HG02870 (cell line): ENCODE data around the gene TGFBR3.

Experiments
- ATAC-seq: cut with Tn5 transposase; IDR thresholded peaks from one replicate; pipeline ENCODE4 v1.9.1; 2021; ENCODE audit warnings: mild to moderate bottlenecking, moderate library complexity; ENCODE audit not compliant: unreplicated experiment

The TGFBR3 gene

DNA sequence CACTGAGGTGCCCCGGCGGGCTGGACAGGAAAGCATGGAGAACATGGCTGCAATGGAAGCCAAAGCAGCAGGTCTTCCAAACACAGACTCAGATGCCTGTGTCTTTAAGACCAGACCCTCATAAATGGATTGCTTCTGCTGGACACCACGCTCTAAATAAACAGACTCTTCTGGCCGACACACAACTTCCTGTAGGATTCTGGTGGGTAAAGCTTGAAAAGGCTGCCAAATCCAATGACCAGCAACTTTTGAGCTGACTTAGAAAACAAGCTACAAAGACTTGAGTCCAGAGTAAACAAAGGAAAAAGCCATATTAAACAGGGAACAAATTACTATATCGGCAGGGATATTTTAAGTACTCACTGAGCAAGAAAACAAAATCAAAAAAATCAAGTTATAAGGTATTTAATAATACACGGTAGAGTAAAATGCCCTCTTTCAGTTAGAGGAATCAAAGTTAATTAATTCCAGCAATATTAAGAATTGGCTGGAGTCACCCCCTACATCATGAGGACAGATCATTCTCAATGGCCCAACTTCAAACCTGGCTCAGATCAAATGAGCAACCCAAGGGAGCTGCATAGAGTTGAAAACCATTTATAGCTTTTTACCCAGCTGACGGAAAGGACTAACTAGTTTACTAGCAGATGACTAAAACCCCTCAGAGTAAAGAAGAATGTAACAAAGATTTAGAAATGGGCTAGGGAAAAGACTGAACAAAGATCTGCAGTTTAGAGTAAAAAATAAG lies 102.4 kb downstream of the TGFBR3 start:
- no peak for ATAC-seq

DNA sequence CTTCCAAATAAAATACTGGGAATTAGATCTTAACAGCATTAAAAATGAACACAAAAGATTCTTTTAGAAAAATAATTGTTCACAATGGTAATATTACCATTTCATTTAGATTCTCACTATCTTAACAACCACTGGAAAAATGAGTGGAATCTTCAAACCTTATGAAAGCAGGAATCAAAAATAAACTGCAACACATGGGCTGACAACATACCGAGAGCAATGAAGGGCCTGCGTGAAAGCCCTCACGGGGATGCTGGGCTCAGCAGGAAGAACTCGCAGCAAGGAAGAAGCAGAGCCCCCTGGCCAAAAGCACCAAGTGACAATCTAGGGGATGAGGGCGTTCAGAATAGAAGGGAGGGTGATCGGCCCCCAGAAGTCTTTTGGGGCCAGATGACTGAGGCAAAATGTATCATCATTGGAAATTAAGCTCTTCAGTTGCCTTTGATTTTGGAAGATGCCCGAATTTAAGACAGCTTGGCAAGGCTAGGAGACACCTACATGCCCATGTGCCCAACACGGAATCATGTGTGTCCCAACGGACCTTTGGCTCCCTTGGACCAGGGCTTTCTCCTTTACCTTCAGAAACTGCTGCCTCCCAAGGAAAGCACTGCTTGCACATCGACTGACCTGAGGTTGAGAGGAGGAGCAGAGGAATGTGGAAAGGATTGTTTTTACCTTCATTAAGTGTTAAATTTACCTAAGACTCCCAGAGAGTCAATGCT lies 103.9 kb downstream of the TGFBR3 start:
- ATAC-seq: no peak

DNA sequence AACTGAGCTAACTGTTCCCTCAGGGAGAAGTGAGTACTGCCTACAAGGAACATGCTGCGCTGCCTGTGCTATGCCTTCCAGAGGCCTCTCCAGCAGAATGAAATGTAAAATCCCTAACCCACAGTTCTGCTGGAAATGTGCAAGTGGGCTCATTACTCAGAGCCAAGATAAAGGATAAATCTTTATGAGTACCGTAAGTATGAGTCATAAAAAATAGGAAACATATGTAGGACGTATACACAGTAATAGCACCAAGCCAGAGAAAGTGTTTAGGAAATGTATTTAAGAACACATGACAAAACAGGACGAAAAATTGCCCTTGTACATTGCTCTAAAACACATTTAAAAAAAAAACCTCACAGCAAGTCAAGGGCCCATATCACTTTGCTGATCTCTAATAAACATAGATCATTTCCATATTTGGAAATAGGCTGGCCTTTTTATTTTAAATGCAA lies 104.6 kb downstream of the TGFBR3 start:
- no peak for ATAC-seq

DNA sequence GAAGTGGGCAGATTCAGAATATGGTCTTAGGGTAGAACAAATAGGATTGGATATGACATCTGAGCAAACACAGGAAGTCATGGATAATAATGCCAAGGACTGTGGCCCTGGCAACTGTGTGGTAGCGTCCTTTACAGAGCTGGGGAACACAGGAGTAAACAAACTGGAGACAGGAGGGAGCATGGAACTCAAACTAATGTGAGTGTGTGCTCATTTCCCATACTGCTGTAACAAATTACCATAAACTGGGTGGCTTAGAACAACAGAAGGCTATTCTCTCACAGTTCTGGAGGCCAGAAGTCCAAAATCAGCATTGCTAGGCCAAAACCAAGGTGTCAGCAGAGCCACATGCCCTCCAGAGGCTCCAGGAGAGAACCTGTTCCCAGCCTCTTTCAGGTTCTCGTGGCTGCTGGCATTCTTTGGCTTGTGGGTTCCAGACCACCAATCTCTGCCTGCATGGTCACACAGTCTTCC lies 106.4 kb downstream of the TGFBR3 start:
- ATAC-seq: no peak

DNA sequence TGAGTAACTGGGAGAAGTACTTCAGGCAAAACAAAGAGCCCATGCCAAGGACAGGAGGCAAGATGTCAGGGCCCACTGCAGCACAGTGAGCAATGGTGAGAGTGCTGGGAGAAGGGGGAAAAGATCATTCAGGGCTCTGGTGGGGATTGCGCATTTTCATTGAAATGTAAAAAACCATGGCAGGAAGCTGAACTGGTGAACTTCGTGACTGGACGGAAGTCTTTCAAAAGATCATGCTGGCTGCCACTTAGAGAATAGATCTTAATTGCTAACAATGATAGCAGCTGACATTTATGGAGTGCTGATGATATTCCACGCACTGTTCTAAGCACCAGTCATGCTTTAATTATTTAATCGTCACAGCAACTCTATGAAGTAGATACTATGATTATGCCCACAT lies 107.0 kb downstream of the TGFBR3 start:
- no peak for ATAC-seq

DNA sequence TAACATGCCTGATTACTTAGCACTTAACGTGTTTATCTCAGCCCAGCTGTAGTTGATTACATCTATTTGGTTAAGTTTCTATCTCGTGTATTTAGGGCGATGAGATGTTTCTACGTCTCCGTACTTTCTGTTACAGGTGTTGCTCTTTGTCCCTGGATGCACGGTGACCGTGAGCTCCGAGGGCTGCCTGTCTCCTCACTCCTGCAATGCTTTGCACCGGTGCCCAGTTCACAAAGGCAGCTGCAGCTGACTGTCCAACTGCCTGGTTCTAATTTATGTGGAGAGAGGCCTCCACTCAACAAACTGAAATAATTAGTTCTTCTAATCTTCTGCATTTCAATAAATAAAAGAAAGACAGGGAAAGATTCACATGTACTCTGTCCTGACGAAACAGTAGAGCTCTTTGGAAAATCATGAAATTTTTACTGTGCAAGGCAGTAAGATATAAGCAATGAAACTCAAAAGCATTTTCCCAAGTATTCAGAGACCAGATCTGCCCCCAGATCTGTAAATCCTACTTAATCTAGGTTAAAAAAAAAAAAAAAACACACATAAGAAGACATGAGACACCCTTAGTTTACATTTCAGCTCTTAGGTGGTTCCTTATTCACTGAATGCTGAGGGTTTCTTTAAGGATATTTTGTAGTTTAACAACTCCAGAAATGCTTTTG lies 108.2 kb downstream of the TGFBR3 start:
- no peak for ATAC-seq

DNA sequence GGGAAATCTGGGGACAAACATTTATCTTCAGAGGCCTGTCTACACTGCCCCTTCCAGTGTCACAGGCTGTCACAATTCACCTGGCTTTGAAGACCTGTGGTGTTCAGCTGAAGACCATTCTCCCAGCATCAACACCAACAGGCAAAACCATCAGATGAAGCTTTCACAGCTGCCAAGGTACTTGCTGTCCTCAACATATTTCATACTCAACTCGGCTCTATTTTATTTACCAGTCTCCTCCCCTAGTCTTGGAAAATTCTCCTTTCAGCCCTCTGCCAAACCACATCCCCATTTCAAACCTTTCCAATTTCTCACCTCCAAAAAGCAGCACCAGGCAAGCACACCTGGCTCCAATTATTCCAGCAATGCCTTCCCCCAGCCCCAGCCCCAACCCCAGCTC lies 108.8 kb downstream of the TGFBR3 start:
- no peak for ATAC-seq

DNA sequence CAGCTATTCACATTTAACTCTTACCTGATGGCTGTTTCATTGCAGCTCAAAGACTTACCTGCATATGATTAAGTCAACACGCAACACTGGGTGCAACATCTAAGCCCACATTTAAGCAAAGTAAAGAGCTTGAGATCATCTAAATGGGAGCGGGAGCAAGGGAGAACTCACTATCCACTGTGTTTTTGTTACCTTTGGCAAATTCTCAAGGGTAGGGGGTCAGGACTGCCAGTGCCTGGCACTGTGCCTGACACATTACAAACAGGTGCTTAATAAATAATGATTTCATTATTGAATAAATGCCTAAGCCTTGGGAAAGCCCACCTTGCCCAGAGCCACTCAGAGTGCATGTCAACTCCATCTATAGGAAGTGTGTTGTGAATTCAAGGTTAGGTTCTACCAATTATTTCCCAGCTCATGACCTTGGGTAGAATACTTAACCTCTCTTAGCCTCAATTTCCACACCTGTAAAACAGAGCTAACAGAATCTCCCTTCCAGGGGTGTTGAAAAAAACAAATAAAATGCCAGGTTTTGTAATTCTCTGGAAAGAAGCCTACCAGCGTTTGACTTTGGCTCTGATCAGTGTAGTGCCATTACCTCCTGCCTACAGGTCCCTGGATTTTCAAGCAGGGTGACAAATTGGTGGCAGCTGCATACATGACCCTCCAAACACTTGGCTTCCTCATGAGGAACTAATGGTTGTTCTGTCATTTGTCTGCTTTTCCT lies 109.7 kb downstream of the TGFBR3 start:
- ATAC-seq: no peak

DNA sequence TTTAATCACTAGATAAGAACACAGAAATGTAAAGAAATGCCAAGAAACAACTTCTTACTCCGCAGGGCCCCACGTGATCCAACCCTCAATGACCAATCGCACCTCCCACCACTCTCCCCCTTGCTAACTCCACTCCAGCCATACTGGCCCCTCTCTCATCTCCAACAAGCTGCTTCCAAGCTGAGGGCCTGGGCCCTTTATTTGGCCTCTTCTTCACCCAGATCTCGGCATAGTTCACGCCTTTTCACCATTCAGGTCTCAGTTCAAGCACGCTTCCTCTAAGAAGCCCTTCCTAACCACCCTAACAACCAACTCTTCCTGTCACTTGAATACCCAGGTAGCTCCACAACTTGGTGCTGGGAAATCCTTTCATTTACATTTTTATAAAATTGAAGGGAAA lies 110.7 kb downstream of the TGFBR3 start:
- ATAC-seq: no peak

DNA sequence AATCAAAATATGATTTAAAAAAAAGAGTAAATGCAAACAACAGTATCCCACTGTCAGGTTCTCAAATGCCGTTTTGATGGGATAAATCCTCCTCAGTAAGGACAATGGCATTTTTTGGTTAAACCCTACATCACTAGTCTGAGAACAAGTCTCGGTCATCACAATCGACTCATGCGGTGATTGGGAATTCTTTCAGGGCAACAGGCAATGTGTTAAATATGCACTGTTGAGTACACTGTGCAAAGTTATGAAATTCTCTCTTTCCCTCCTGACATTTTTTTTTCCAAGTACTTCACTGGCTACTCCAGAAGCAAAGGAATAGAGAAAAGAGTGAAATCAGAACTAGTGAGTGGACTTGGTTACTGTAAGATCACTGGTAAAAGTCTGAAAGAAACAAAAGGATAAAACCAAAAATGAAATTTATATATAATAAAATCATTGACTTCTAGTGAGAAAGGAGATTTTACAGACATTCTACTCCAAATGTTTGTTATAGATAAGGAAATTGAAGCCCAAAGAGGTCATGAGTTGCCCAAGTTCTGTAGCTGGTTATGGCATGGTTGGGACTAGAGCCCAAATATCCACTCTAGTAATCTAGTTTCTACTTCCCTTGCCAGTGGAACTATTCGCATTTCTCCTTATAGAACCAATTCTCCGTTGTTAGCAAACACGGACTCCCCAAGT lies 111.3 kb downstream of the TGFBR3 start:
- ATAC-seq: no peak

DNA sequence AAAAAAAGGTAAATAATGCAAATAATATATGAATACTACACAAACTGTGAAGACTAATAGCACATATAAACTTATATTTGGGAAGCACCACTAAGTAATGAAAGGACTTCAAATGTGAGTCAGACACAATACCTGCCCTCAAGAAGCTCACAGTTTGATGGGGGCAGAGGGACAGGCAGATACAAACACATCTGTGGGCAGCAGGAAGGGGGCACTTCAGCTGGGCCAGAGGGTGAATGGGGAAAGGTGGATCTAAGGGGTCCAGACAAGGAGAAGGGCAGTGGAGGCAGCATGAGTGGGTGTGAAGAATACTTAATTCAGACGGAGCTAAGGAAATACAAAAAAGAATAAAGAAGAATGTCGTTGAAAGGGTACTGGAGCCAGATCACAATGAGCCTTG lies 114.2 kb downstream of the TGFBR3 start:
- ATAC-seq: no peak

DNA sequence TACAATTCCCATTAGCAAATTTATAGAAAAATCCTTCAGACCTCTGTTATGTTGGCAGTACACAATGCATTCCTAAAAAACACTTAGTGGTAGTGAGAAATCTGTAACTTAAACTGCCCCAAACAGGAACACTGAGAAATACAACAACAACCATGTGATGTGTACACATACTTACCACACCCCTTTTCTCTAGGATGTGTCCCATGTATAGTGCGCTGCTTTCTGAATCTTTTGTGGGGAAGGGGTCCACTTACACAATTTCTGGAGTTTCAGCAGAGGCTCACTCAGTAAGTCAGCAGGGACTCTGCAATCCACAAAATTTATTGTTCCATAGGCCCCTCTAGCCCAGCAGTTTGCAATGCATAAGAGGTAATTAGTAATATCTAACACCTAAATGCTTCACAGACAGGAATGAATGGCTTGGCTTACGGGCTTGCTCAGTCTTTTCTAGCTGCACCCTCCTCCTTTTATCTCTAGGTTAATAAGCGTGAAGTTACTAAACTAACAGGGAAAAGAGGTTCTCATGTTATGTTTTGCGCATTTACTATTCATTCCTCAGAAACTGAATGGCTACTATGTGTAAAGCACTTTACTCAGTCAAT lies 115.2 kb downstream of the TGFBR3 start:
- no peak for ATAC-seq

DNA sequence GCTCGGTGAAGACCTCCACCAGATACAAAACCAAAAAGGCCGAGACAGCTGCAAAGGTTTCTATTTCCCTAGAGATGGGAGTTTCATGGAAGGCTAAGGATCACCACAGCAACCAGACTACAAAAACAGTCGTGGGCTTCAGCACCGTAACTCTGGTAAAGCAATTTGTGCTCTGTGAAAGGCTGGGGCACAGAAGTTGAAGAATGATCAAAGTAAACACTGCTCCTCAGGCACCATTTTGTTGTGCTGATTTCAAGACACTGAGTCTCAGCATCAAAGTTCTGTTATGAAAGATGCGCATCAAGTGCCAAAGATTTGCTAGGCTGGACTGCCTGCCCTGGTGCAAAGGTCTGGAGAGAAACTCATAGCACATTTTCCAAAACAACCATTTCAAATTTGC lies 116.2 kb downstream of the TGFBR3 start:
- no peak for ATAC-seq

DNA sequence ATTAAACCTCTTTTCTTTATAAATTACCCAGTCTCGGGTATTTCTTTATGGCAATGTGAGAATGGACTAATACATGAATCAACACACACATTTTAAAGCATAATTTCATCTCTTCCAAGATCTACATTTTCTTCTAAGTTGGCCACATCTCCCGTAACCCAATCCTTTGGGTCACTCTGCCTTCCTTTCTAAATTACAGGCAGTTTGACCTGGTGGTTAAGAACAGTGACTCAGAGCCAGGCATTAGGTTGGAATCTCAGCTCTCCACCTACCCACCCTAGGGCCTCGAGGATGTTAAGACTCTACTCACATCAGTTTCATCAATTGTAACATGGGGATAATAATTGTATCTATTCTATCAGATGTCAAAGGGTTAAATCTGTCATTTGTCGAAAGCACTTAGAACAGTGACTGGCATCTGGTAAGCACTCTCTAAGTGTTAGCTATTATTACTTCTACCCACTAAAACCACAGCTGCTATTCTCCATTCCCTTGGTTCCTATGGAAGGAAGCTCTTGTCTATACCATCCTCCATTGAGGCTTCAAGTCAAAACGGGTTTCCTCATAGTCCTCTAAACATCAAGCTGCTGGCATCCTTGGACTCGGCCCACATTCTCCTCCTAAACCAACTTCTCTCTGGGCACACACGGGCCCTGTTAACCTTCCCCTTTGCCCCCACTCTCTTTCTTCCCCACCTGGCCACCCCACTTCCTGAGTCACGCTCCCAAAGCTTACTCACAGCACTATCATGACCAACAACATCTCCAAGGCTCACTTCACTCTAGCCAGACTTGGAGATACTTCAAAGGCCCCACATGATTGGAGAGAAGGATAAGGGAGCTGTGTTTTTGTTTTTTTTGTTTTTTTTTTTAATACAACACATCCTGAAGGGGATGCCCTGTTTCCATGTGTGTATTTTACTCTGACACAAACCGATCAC lies 116.9 kb downstream of the TGFBR3 start:
- ATAC-seq: no peak

DNA sequence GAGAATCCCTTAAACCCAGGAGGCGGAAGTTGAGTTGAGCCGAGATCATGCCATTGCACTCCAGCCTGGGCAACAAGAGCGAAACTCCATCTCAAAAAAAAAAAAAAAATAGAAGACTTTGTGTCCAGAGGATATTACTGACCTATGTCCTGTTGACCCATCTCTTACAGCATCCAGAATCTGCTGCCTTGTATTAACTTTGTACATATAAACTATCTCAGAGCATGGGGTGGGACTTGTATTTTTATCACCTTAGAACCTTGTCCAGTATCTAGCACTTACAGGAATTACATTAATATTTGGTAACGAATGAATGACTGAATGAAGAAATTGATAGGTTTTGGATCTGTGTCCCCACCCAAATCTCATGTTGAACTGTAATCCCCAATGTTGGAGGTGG lies 117.8 kb downstream of the TGFBR3 start:
- ATAC-seq: no peak

DNA sequence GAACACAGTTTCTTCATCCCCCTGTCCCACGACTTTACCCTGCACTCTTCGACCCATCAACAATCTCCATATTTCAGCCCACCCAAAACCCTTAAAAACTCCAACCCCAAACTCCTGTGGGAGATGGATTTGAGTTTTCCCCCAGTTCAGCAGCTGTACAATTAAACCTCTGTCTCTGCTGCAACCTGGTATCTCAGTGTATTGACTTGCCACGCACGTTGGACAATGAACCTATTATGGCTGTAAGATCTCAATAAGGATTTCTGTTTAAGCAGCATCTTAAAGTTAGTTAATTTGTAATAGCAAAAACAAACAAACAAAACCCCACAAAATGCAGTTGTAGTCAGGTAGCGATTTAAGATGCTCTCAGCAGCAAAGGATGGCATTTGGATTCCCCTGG lies 119.1 kb downstream of the TGFBR3 start:
- ATAC-seq: no peak

DNA sequence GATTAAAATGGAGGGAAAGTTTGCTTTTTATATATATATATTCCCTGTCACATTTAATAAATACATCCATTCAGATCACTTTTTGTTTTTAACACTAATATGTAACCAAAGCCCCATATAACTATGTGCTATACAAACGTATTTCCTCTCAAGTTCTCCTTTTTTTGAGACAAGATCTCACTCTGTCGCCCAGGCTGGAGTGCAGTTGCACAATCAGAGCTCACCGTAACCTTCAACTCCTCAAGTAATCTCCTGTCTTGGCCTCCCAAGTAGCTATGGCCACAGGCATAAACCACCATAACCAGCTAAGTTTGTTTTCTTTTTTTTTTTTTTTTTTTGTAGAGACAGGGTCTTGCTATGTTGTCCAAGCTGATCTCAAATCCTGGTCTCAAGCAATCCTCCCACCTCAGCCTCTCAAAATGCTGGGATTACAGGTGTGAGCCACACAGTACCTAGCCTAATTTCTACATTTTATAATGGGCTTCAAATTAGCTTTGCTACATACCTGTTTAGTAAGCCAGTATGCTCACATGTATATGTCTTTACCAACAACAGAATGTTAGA lies 120.0 kb downstream of the TGFBR3 start:
- ATAC-seq: no peak

DNA sequence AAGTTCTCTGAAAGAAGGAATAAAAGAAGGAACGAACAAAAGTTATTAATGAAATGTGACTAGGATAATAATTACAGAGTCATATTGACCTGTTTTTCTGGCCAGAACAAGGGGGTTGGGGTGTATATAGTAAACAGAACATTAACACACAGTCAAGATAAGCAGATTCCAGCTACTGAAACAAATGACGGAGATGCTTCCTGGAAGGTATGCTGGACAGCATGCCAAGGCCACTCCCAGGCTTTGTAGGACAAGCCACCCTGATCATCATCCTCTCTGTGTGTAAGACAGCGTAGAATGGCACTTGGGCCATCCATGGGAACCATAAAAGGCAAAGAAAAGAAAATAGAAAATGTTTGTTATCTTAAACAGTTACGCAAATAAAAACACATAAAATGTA lies 120.7 kb downstream of the TGFBR3 start:
- no peak for ATAC-seq
